ENCODE results near the gene TRANK1. TPM values are rescaled to one million over a fixed set of nuclear protein-coding genes. Genes with fewer than 3 reads are reported as not detected.
"Not testable (repeated sequence)": the region's sequence is repeated elsewhere in the genome, so short reads cannot be mapped to it uniquely, and the experiment has no call there.

The TRANK1 gene
- total RNA-seq, 1 donor from 2014 or later: 16.8 TPM

GRCh38 chr3:36923523-36923943 lies 21.3 kb downstream of the TRANK1 start:
- no peak for DNase-seq (ENCODE audit: extremely low read depth, low read depth, low spot score)

- no peak for DNase-seq (ENCODE audit: extremely low read depth, low read depth, low spot score)
These were observed 23.8 kb downstream of the TRANK1 start for GRCh38 chr3:36920884-36921567.

- no peak for DNase-seq (ENCODE audit: extremely low read depth, low read depth, low spot score)
These were observed 25.3 kb downstream of the TRANK1 start for GRCh38 chr3:36919439-36920160.

- DNase-seq (ENCODE audit: extremely low read depth, low read depth, low spot score): no peak
These were observed 26.8 kb downstream of the TRANK1 start for GRCh38 chr3:36918050-36918449.

GRCh38 chr3:36911990-36912804 lies 32.7 kb downstream of the TRANK1 start:
- DNase-seq (ENCODE audit: extremely low read depth, low read depth, low spot score): no peak

DNA sequence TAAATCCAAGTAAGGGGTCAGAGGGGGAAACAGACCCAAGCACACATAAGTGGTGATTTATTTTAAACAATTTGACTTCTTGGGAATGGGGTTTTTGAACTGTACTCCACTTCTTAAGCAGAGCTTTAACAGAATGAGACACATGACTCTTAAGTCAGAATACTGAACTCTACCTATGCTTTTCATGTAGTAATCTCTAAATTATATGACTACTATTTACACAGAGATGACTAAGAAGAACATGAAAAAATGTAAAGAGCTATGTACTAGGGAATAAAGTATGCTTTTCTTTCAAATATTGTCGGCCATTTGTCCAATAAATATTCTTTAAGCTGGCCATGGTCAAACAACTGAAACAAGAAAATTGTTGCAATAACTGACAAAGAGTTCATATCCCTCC lies 35.2 kb downstream of the TRANK1 start:
- no peak for DNase-seq (ENCODE audit: extremely low read depth, low read depth, low spot score)

GRCh38 chr3:36909181-36909580 lies 35.7 kb downstream of the TRANK1 start:
- no peak for DNase-seq (ENCODE audit: extremely low read depth, low read depth, low spot score)

- no peak for DNase-seq (ENCODE audit: extremely low read depth, low read depth, low spot score)
These were observed 36.1 kb downstream of the TRANK1 start for GRCh38 chr3:36908647-36909180.

GRCh38 chr3:36907911-36908646 lies 36.8 kb downstream of the TRANK1 start:
- DNase-seq (ENCODE audit: extremely low read depth, low read depth, low spot score): peak; percentile 51

- peak; percentile 5 for DNase-seq (ENCODE audit: extremely low read depth, low read depth, low spot score)
These were observed 38.2 kb downstream of the TRANK1 start for GRCh38 chr3:36906504-36907149.

DNA sequence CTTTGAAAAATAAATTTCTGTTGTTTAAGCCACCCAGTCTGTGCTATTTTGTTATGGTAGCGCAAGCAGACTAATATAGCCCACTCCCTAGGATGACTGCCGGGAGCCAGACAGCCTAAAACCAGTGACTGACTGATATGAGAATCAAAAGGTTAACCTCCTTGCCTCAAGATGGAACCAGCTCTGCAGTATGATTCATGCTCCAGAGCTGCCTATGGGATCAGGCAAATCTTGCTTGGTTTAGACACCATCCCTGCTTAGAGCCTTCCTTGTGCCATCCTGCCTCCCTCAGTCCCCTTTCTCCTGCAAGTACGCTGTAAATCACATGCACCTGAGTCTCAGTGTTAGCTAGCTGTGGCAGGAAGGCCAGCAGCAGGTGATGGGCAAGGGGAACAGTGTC lies 39.3 kb downstream of the TRANK1 start:
- no peak for DNase-seq (ENCODE audit: extremely low read depth, low read depth, low spot score)

GRCh38 chr3:36904641-36905040 lies 40.2 kb downstream of the TRANK1 start:
- DNase-seq (ENCODE audit: extremely low read depth, low read depth, low spot score): no peak

DNA sequence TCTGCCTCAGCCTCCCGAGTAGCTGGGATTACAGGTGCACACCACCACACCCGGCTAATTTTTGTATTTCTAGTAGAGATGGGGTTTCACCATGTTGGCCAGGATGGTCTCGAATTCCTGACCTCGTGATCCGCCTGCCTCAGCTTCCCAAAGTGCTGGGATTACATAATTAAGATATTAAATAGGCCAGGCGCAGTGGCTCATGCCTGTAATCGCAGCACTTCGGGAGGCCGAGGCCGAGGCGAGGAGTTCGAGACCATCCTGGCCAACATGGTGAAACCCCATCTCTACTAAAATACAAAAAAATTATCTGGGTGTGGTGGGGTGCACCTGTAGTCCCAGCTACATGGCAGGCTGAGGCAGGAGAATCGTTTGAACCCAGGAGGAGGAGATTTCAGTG lies 40.8 kb downstream of the TRANK1 start:
- DNase-seq (ENCODE audit: extremely low read depth, low read depth, low spot score): not testable (repeated sequence)

DNA sequence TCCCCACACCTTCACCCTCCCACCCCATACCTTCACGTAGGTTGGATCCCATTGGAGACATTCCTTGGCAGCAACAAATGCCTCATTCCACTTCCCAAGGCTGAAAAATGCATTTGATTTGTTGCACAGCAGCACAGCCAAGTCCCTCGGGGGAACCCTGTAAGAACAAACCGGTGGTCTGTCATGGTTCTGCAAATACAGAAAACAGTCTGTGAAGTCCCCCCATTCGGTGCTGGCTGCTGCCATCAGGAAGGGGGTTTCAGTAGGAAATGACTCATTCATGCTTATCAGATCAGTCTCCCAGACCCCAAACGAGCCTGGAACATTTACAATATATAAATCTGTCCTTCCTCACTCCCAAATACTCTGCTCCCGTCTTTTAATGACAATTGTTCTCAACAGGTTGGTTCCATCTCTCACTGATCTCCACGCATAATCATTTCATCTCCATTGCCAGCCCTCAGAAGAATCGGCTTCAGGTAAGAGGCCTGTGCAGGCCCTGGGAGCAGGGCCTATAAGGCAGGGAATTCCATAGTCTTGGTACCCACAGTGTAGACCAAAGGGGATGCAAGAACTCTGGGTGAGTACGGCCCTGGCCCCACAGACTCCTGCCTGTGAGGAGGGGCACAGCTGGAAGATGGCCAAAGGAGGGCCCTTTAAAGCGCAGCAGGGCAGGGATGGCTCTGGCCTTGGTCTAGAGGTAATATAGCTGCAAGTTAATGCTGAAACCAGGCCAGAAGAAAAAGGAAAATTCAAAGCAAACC lies 41.6 kb downstream of the TRANK1 start:
- no peak for DNase-seq (ENCODE audit: extremely low read depth, low read depth, low spot score)

DNA sequence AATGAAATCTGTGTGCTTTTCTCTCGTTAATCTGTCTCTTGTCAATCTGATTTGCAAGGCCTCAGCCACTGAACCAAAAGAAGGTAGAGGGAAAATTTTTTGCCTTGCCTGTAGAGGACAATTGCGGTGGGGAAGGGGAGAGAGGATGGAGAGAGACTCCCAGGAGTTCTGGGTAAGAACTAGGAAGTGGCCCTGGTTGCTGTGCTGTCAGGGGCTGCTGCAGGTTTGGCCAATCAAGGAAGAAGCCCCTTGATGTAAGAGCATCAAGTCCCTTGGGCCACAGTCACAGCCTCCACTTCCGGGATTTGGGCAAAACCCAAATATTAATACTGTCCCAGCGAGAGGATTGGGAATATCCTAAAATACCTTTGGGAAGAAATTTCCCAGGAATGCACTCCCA lies 43.3 kb downstream of the TRANK1 start:
- no peak for DNase-seq (ENCODE audit: extremely low read depth, low read depth, low spot score)

DNA sequence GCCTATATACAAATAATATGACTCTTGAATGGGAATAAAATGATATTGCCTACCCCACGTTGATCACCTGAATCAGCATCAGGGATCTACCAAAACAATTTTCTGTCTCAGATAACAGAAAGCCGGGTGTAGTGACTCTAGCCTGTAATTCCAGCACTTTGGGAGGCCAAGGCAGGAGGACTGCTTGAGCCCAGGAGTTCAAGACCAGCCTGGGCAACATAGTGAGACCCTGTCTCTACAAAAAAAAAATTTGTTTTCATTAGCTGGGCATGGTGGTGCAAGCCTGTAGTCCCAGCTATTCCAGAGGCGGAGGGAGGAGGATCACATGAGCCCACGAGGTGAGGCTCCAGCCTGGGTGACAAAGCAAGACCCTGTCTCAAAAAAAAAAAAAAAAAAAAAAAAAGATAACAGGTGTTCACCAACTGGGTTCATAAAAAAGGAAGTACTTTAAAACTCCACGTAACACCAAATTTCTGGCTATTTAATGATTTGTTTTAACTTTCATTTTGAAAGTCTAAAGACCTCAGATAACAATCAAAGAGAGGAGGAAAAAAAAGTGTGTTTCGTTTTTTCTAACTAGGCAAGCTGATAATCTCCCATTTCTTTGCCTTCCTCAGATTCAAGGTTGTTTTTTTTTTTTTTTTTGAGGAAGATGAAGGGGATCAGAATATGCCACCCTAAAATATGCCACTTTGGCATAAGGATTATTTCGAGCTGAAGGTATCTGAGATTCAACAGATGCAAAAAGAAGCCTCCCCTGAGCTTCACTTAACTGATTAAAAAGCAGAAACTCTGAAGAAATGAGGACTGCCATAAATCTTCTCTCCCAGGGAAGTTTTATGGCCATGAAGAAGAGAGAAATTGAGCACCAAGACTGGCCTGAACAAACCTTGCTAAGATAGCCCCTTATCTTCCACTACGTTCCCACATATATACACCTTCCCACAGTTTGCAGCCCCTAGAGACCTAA lies 44.1 kb downstream of the TRANK1 start:
- no peak for DNase-seq (ENCODE audit: extremely low read depth, low read depth, low spot score)

GRCh38 chr3:36895496-36896409 lies 49.1 kb downstream of the TRANK1 start:
- DNase-seq (ENCODE audit: extremely low read depth, low read depth, low spot score): no peak

All from glomerular endothelial cell (primary cell).